ENCODE data around the gene WWC2.

WWC2 gene

GRCh38 chr4:183285886-183286285 lies 186.8 kb downstream of the WWC2 start:
- no peak overlapping the region for H3K4me3 ChIP-seq (ENCODE audit: low read length)
- TF ChIP-seq, protein P1, sequence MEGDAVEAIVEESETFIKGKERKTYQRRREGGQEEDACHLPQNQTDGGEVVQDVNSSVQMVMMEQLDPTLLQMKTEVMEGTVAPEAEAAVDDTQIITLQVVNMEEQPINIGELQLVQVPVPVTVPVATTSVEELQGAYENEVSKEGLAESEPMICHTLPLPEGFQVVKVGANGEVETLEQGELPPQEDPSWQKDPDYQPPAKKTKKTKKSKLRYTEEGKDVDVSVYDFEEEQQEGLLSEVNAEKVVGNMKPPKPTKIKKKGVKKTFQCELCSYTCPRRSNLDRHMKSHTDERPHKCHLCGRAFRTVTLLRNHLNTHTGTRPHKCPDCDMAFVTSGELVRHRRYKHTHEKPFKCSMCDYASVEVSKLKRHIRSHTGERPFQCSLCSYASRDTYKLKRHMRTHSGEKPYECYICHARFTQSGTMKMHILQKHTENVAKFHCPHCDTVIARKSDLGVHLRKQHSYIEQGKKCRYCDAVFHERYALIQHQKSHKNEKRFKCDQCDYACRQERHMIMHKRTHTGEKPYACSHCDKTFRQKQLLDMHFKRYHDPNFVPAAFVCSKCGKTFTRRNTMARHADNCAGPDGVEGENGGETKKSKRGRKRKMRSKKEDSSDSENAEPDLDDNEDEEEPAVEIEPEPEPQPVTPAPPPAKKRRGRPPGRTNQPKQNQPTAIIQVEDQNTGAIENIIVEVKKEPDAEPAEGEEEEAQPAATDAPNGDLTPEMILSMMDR (conservative IDR thresholded peaks at IDR 0.05; ENCODE audit: low read length), result no peak
- DNase-seq (ENCODE audit: low read depth), result no peak

GRCh38 chr4:183286590-183287308 lies 187.7 kb downstream of the WWC2 start:
- TF ChIP-seq, protein P1 (conservative IDR thresholded peaks at IDR 0.05; ENCODE audit: low read length), result no peak
- H3K4me3 ChIP-seq (ENCODE audit: low read length), result no peak overlapping the region

DNA sequence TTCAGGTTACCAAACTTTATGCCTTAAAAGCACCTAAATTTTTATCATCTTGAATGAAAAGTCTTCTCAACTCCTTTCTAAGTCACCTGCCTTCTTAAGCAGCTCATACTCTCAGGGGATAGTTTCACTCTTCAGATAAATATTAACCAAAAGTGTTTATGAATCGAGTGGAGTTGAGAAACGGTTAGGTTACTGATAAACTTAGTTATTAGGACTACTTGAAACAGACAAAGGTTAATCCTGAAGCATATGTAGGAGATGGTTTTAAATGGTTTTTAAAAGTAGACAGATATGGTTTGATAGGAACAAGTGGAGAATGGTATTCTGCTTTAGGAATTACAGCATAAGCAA lies 188.2 kb downstream of the WWC2 start:
- H3K4me3 ChIP-seq (ENCODE audit: low read length), result no peak overlapping the region
- TF ChIP-seq, protein P1 (conservative IDR thresholded peaks at IDR 0.05; ENCODE audit: low read length), result no peak
- DNase-seq (ENCODE audit: low read depth), result no peak

More at GRCh38 chr4:183286590-183287308, 187.7 kb downstream of the WWC2 start:
- DNase-seq (ENCODE audit: low read depth), result no peak

DNA sequence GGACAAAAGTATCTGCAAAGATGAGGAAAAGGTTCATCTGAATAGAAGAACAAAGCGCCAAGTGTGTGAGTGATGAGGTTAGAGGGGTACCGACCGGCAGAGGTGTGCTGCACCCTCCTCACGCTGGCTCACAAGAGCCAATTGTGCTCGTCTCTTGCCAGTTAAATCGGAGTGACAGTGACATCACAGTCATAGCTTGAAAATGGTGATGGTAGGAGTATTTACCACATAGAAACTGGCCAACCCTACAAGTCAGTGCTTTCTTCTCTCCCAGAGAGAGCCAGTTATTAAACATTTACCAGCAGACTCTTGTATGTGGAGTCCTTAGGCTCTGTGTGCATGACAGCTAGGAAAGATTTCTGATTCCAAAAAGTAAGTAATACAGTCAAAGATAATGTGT lies 188.6 kb downstream of the WWC2 start:
- TF ChIP-seq, protein P1 (conservative IDR thresholded peaks at IDR 0.05; ENCODE audit: low read length), result no peak
- no peak for DNase-seq (ENCODE audit: low read depth)
- no peak overlapping the region for H3K4me3 ChIP-seq (ENCODE audit: low read length)

DNA sequence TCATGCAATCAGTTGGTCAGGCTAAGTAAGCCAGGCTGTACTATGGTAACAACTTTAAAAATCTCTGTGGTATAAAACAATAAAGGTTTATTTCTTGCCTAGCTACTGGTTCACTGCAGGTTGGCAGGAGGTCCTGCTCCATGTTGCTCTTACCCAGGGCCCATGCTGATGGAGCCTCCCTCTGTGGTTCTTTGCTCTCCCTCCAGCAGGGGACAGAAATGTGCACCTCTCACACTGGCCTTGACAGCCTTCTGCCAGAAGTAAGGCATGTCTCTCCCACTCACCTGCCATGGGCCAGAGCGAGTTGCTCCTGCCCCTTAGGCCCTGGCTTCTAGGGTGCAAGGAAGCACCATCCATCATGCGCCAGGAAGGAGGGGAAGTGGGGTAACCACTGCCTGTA lies 189.9 kb downstream of the WWC2 start:
- TF ChIP-seq, protein P1 (conservative IDR thresholded peaks at IDR 0.05; ENCODE audit: low read length), result no peak
- H3K4me3 ChIP-seq (ENCODE audit: low read length), result no peak overlapping the region
- DNase-seq (ENCODE audit: low read depth), result no peak

DNA sequence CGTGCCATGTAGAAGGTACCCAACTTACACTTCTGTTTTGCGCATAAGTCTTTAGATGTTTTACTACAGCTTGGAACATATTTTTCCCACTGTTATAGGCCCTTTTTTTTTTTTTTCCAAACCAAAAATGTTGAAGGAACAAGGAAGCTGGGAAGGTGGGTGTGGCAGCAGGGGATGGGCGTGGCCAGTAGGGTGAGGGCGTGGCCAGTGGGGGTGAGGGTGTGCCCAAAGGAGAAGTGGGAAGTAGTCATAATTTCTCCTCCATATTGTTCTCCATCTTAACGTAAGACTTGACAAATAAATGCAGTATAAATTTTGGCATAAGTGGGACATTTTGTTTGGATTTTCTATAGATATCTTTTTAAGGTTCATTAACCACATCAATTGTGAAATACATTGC lies 190.6 kb downstream of the WWC2 start:
- no peak overlapping the region for H3K4me3 ChIP-seq (ENCODE audit: low read length)
- DNase-seq (ENCODE audit: low read depth), result no peak
- TF ChIP-seq, protein P1 (conservative IDR thresholded peaks at IDR 0.05; ENCODE audit: low read length), result no peak

- no peak overlapping the region for H3K4me3 ChIP-seq (ENCODE audit: low read length)
- TF ChIP-seq, protein P1 (conservative IDR thresholded peaks at IDR 0.05; ENCODE audit: low read length), result no peak
- no peak for DNase-seq (ENCODE audit: low read depth)
These were observed 192.0 kb downstream of the WWC2 start for GRCh38 chr4:183291070-183291469.
